Stimulated activated CD4-positive, alpha-beta T cell treated with anti-CD3 and anti-CD28 coated beads, Interleukin-12 subunit alpha, Interleukin-12 subunit beta, amount 100 ng/mL, for 24 hours (primary cell): ENCODE results near the gene HBM.
"Not testable (repeated sequence)": the region's sequence is repeated elsewhere in the genome, so short reads cannot be mapped to it uniquely, and the experiment has no call there.

ENCODE experiments used
- DNase-seq, 2 experiments: peaks; one replicate each; pipeline ENCODE4 v3.0.0-alpha.2; 2020; ENCODE audit warnings: low read depth in 2 of 2

HBM gene

DNA sequence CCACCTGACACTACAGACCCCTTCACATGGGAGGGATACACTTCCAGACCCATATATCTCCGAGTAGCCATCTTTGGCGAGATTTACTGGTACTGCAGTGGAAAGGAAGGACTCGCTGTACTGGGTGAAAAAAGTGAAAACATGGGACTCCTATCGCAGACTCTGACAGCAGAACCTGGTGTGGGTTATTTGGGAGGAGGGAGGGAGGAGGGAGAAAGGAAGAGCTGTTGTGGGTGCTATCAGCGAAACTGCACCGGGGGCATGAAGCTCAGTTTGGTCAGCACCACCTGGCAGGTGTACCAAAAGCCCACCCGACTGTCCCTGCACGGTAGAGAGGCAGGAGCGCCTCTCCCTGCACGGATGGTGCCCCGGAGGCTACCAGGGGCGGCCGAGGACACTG, 19.4 kb downstream of the HBM start:
- no peak for DNase-seq

DNA sequence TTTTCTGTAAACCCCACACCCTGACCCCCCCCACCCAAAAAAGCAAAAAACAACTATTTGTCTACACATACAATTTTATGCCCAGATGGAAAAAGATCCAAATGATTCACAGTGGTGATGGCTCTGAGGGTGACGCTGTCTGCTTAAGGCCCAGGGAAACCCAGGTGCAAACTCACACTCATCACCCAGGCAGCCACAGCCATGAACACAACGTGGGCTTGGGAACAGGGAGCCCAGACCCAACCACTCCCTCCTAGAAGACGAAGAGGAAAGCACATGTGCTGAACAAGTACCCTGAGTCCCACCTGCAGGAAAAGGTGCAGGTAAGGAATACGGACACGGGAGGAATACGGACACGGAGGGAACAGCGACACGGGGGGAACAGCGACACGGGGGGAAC, 19.9 kb downstream of the HBM start:
- no peak for DNase-seq

DNA sequence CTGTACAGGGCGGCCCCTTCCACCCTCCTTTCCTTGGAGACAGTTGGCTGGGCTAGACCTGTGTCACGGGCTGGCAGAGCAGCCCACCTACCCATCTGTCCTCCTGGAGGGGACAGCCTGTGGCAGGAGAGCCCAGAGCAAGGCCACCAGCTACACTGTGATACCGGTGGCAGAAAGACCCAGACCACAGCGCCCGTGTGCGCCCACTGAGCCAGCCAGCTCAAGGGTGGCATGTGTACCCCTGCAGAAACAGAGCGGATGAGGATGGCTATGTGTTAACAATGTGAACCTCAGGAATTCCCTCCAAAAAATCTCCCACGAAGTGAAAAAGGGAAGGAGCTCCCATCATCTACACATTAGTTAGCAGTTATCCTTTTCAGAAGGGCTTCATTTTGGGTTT, 21.6 kb downstream of the HBM start:
- no peak for DNase-seq

DNA sequence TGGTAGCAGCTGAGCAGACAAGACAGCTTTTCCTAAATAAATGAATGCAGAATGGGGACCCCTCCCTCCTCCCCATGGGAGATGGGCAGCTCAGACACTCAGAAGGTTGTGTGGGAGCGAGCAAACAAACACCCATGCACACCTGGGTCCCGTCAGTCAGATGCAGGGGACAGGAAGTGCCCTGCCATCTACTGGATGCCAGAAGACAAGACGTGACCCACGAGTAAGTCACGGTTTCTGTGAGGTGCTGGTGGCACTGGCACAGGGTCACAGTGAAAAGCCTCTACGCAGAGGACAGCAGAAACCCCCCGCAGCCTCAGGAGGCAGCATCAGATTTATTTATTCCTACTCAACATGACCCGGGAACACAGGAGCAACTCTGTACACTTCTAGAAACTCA, 22.9 kb downstream of the HBM start:
- no peak for DNase-seq

DNA sequence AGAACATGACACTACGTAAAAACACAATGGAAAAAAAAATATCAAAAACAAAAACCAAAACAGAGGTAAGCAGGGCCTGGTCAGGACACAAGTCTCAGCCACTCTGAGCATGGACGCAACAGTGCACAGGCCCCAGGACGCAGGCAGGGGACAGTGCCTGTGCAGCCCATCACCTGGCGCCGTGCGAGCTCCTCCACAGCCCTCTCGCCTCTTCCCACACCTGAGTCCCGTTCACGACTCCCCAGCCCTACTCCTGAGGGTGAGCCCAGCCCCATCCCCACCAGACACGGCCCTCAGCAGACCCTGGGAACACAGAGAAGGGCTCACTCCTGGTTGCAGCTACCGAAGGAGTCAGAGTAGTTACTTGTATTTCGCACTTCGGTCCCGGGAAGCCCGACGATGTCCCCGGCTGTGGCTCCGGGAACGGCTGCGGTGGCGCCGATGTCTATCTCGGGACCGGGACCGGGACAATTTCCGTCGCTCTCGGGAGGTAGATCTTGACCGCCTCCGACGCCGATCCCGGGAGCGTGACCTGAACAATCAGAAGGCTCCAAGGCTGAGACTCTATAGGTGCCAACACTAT, 23.9 kb downstream of the HBM start:
- DNase-seq, result no peak

DNA sequence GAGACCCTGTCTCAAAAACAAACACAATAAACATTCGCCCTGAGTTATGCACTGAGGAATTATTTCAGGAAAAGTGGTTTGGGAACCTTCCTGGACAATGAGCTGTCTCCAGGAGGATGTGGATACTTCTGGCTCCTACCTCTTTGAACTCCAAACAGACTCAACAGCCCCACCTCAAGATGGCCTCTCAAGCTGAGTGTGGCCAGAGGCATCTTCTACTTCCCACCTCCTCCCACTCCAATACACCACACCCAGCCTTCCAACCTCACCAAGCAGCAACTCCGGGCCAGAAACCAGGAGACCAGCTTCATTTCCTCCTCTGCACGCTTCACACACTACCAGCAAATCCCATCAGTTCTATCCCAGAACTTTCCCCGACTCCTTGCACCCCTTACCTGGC, 26.1 kb downstream of the HBM start:
- no peak for DNase-seq

DNA sequence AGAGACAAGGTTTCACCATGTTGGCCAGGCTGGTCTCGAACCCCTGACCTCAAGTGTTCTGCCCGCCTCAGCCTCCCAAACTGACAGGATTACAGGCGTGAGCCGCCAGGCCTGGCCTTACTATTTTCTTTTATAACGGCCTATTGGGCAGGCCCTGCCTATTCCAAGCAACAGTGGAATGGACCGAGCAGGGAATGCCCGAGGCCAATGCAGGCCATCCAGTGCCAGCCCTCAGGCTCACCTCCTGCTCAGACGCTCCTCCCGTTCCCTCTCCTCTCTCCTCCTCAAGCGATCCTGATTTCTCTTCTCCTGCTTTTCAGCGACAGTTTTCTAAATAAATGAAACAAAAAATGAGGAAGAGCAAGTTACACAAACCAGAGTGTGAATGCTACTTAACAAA, 26.9 kb downstream of the HBM start:
- no peak for DNase-seq

DNA sequence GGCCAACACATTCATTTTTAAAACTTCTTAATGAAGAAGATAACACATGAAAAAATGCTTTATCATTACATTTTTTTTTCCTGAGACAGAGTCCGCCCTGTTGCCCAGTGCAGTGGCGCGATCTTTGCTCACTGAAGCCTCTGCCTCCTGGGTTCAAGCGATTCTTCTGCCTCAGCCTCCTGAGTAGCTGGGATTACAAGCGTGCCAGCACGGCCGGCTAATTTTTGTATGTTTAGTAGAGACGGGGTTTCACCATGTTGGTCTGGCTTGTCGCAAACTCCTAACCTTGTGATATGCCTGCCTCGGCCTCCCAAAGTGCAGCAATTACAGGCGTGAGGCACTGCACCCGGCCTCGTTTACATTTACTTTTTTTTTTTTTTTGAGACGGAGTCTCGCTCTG, 27.7 kb downstream of the HBM start:
- DNase-seq, result no peak

DNA sequence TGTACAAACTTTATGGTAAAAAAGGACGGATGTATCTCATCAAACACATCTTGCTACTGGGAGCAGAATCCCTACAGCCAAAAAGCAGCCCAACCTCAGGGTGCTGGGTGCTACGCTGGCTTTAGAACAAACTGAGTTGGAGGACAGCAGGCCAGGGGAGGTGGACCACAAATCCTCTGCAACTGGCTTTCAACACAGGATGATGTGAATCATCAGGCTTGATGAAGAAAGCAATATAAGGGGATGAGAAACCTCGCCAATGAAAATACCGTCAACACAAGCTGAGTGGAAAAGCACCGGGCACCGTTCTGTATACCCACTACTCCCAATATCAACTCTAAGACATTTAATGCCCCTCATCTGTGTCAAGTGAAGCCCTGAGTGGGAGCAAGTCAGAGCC, 28.7 kb downstream of the HBM start:
- no peak for DNase-seq

DNA sequence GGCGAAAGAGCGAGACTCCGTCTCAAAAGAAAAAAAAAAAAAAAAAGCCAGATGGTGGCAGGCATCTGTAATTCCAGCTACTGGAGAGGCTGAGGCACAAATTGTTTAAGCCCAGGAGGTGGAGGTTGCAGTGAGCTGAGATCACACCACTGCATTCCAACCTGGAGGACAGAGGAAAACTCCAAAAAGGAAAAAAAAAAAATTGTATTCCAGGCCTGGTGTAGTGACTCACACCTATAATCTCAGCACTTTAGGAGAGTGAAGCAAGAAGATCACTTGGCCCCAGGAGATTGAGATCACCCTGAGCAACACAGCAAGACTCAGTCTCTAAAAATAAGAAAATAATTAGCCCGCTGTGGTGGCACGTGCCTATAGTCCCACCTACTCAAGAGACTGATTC, 34.6 kb downstream of the HBM start:
- no peak for DNase-seq

DNA sequence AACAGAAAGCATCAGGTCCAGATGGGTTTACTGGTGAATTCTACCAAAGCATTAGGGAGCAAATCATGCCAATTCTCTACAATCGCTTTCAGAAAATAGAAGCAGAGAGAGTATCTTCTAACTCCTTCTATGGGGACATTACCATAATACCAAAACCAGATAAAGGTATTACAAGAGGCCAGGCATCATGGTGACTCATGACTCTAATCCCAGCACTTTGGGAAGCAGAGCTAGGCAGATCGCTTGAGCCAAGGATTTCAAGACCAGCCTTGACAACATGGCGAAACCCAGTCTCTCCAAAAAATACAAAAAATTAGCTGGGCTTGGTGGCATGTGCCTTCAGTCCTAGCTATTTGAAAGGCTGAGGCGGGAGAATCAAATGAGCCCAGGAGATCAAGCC, 37.5 kb downstream of the HBM start:
- no peak for DNase-seq

DNA sequence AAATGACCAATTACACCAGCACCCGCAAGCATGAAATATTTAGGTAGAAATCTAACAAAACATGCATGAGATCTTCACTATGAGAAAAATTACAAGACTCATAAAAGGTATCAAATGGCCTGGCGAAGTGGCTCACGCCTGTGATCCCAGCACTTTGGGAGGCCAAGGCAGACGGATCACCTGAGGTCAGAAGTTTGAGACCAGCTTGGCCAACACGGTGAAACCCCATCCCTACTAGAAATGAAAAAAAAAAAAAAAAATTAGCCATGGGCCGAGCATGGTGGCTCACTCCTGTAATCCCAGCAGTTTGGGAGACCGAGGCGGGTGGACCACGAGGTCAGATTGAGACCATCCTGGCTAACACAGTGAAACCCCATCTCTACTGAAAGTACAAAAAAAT, 38.3 kb downstream of the HBM start:
- not testable (repeated sequence) for DNase-seq

DNA sequence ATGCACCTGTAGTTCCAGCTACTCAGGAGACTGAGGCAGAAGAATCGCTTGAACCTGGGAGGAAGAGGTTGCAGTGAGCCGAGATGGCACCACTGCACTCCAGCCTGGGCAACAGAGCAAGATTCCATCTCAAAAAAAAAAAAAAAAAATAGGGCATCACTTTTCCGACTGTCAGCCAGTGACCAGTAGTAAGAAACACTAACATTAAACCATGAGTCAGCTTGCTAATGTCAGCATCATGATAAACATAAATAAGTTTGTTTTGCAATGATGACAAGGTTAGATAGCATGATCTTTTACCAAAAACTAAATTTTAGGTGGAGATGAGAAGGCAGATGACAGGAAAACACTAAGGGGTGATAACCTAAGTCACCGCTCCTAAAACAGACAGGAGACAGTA, 43.6 kb downstream of the HBM start:
- not testable (repeated sequence) for DNase-seq

DNA sequence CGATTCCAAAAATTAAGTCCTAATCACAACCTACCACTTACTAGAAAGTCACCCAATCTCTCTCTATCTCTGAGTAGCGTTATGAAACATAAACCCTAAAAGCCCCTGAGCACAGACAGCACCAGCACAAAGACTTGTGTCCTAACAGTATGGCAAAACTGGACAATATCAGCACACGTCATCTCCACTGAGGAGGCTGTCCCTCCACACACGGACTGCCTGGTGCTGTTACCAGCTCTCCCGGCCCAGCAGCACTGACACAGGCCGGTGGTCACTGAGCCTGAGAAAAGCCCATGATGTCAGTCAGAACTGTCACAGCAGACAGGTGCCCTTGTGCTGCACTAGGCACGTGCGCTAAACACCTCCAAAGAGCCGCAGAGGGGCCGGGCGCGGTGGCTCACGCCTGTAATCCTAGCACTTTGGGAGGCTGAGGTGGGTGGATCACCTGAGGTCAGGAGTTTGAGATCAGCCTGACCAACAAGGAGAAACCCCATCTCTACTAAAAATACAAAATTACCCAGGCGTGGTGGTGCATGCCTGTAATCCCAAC, 45.9 kb downstream of the HBM start:
- not testable (repeated sequence) for DNase-seq

DNA sequence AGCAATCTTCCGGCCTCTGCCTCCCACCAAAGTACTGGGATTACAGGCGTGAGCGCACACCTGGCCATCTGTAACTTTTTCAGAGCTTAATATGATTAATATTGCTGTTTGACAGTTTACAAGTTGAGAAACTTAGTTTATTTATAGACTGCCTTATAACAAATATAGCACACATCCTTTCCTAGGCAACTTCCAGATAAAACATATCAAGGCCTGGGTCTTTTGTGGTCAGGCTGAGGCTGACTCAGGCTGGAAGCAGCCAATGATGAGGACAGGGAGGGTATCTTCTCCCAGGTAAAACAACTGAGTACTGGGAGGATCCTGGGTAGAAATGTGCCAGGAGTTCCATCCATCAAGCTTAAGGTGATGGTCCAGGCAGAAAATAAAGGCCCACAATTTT, 47.2 kb downstream of the HBM start:
- DNase-seq, result no peak
